ENCODE measurements around the gene DCTPP1. TPM values are rescaled to one million over a fixed set of nuclear protein-coding genes. Genes with fewer than 3 reads are reported as not detected.
"Not testable (repeated sequence)": the region's sequence is repeated elsewhere in the genome, so short reads cannot be mapped to it uniquely, and the experiment has no call there.

The DCTPP1 gene
- total RNA-seq, 4 donors from 2014 or later = 18.8 to 26.4 (median 22.5) TPM

DNA sequence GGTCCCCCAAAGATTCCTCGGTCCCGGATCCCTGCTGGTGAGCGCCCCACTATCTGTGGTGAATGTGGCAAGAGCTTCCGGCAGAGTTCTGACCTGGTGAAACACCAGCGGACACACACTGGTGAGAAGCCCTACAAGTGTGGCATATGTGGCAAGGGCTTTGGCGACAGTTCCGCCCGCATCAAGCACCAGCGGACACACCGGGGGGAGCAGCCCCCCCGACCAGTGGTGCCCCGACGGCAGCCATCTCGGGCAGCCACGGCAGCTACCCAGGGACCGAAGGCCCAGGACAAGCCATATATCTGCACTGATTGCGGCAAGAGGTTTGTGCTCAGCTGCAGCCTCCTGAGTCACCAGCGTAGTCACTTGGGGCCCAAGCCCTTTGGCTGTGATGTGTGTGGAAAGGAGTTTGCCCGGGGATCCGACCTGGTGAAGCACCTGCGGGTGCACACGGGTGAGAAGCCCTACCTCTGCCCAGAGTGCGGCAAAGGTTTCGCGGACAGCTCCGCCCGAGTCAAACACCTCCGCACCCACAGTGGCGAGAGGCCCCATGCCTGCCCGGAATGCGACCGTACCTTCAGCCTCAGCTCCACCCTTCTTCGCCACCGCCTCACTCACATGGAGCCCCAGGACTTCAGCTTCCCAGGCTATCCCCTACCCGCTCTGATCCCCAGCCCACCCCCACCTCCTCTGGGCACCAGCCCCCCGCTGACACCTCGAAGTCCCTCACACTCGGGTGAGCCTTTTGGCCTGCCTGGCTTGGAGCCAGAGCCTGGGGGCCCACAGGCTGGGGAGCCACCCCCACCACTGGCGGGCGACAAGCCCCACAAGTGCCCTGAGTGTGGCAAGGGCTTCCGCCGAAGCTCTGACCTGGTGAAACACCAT lies 31.8 kb downstream of the DCTPP1 start:
- Histone ChIP-seq H3K27ac (no peak overlapping the region), H3K9me3 (no peaks in the 10 kb centered on the region), H3K36me3 (peaks cover 10 to 11% of the 10 kb centered on the region in 2 donors), H3K27me3 (no peaks in the 10 kb centered on the region), H3K4me1 (peaks cover 11 to 33% of the 10 kb centered on the region in 2 donors), H3K4me3 (replicated peaks in 1 of 3) (no peak overlapping the region)
- no peak for DNase-seq
- no peak for TF ChIP-seq POLR2A (IDR thresholded peaks at IDR 0.05)
- TF ChIP-seq, protein P1, sequence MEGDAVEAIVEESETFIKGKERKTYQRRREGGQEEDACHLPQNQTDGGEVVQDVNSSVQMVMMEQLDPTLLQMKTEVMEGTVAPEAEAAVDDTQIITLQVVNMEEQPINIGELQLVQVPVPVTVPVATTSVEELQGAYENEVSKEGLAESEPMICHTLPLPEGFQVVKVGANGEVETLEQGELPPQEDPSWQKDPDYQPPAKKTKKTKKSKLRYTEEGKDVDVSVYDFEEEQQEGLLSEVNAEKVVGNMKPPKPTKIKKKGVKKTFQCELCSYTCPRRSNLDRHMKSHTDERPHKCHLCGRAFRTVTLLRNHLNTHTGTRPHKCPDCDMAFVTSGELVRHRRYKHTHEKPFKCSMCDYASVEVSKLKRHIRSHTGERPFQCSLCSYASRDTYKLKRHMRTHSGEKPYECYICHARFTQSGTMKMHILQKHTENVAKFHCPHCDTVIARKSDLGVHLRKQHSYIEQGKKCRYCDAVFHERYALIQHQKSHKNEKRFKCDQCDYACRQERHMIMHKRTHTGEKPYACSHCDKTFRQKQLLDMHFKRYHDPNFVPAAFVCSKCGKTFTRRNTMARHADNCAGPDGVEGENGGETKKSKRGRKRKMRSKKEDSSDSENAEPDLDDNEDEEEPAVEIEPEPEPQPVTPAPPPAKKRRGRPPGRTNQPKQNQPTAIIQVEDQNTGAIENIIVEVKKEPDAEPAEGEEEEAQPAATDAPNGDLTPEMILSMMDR (IDR thresholded peaks at IDR 0.05) = no peak
- intact Hi-C loops (cut with DNase I) = no loop called here
- 92 to 95% methylated on average over 21 to 35 of the region's 42 CpGs for WGBS, 2 donors

DNA sequence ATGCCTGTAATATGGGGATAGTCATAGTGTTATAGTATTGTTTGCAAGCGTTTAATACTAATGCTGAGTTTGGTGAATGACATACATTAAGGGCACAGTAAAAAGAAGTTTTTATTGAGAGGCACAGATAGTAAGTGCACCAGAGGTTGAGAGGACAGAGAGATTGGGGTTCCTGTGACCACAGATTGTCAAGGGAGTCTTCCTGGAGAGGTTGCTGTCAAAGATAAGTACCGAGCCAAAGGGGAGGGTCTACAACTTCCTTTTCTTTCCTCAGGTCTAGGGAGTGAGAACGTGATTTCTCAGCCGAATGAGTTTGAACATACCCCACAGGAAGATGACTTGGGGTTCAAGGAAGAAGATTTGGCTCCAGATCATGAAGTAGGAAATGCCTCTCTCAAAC lies 32.8 kb downstream of the DCTPP1 start:
- intact Hi-C loops (cut with DNase I) = no loop called here
- Histone ChIP-seq H3K9me3 (no peaks in the 10 kb centered on the region), H3K4me1 (peaks cover 11 to 33% of the 10 kb centered on the region in 2 donors), H3K4me3 (replicated peaks in 1 of 3) (no peak overlapping the region), H3K36me3 (peaks cover 10 to 11% of the 10 kb centered on the region in 2 donors), H3K27me3 (no peaks in the 10 kb centered on the region), H3K27ac (no peak overlapping the region)
- DNase-seq = no peak
- TF ChIP-seq, protein P1 (IDR thresholded peaks at IDR 0.05) = no peak
- no peak for TF ChIP-seq POLR2A (IDR thresholded peaks at IDR 0.05)
- 76 to 77% methylated on average over 4 of the region's 4 CpGs for WGBS, 2 donors

DNA sequence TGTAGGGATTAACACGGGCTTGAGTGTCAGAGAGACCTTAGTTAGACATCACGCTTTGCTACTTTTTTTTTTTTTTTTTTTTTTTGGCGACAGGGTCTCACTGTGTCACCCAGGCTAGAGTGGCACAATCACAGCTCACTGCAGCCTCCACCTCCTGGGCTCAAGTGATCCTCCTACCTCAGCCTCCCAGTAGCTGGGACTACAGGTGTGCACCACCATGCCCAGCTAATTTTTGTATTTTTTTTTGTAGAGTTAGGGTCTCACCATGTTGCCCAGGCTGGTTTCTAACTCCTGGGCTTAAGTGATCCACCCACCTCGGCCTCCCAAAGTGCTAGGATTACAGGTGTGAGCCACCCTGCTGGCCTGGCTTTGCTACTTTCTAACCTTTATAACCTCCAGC lies 33.2 kb downstream of the DCTPP1 start:
- WGBS, 2 donors = 78 to 87% methylated on average over 4 of the region's 4 CpGs
- DNase-seq; intact Hi-C loops (cut with DNase I); H3K9me3 ChIP-seq; H3K4me3 ChIP-seq (replicated peaks in 1 of 3); H3K27me3 ChIP-seq; H3K27ac ChIP-seq: not testable (repeated sequence)
- peaks cover 10 to 11% of the 10 kb centered on the region in 2 donors for H3K36me3 ChIP-seq
- peaks cover 11 to 33% of the 10 kb centered on the region in 2 donors for H3K4me1 ChIP-seq

DNA sequence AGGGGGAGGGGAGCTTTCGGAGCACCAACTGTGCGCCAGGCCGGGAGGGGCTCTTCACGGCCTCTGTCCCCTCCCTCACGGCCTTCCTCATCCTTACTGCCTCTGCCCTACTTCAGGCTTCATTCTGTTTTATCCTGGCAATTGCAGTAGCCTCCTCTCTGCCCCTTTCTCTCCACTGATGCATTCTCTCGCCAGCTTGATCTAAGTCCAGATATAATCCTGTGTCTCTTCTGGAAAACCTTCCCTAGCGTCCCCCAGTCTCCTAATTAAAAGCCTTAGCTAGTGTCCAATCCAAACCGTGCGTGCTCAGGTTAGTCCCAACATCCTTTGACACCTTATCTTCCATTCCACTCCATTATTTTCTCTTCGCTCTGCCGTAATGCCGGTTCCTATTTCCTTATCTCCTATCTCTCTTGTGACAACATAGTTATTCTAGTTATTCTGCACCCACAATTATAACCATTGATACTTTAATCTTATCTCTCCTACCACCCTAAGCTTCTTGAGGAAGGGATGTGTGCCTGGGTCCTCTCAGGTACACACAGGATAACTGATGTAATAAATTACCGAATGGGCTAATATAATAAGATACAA lies 33.7 kb downstream of the DCTPP1 start:
- peaks cover 10 to 11% of the 10 kb centered on the region in 2 donors for H3K36me3 ChIP-seq
- DNase-seq = no peak
- TF ChIP-seq, protein P1 (IDR thresholded peaks at IDR 0.05) = no peak
- no peak for TF ChIP-seq POLR2A (IDR thresholded peaks at IDR 0.05)
- no peaks in the 10 kb centered on the region for H3K9me3 ChIP-seq
- intact Hi-C loops (cut with DNase I) = no loop called here
- H3K27ac ChIP-seq = peak overlapping the region in 2 of 3 donors; percentile 21 to 69
- H3K27me3 ChIP-seq = no peaks in the 10 kb centered on the region
- H3K4me3 ChIP-seq (replicated peaks in 1 of 3) = peak overlapping the region; percentile 38 to 88 (median 87)
- 17 to 18% methylated on average over 13 of the region's 13 CpGs for WGBS, 2 donors
- H3K4me1 ChIP-seq = peaks cover 9 to 30% of the 10 kb centered on the region in 2 donors

DNA sequence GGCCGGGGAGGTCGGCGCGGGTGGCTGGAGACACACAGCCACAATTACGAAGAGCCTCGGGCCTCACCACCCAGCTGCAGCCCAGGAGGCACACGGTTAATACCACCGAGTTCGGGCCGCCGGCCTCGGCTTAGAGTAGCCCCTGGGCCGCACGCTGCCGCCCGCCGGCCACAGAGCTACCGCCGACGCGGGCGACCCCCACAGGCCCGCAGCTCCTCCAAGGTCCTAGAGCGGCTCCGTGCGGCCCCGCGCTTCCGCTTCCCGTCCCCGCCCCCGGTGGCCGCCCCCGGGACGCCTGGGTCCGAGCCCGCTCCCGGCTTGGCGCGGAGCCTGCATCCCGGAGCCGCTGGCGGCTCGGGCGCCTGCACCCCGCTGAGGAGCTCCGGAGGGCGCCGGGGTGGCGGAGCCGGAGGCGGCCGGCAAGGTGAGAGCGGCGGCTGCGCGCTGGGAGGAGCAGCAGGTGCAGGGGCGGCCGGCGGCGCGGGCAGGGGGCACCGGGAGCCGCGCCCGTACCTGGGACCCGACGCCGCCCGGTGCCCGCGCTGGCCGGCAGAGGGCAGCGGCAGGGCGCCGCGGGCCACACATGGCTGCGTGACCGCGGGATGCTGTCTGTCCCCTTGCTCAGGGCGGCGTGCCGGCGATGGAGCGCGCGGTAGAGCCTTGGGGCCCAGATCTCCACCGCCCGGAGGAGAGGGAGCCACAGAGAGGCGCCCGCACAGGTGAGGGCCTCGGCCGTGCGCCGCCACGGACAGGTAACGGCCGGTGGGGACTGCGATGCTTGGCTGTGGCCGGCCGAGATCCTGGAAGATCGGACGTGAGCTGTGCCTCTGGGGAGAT lies 34.5 kb downstream of the DCTPP1 start, which contains the start of gene ZNF48:
Gene ZNF48 (plus strand): TSS at position 266 of the 837 bp plus-strand sequence. CDS start 375 bp downstream, at position 641.
- WGBS, 2 donors = 0 to 2% methylated on average over 1 to 10 of the region's 103 CpGs
- Histone ChIP-seq H3K36me3 (peaks cover 10 to 11% of the 10 kb centered on the region in 2 donors), H3K27ac (peak within 1 kb of the TSS; percentile 33 to 69 (median 53)), H3K4me3 (replicated peaks in 1 of 3) (peak within 1 kb of the TSS; percentile 57 to 88 (median 87)), H3K9me3 (no peaks in the 10 kb centered on the region), H3K4me1 (peaks cover 5 to 28% of the 10 kb centered on the region in 2 donors), H3K27me3 (no peaks in the 10 kb centered on the region)
- intact Hi-C loops (cut with DNase I) = no loop called here
- TF ChIP-seq, protein P1 (IDR thresholded peaks at IDR 0.05) = peak in 3 of 6 experiments; percentile 41 to 63 (median 58)
- peak in 1 of 2 donors; percentile 51 for TF ChIP-seq POLR2A (IDR thresholded peaks at IDR 0.05)
- peak; percentile 88 to 89 for DNase-seq
